Esophagus muscularis mucosa (tissue), 4 donors: ENCODE results near the gene MMP8. TPM values are rescaled to one million over a fixed set of nuclear protein-coding genes. Genes with fewer than 3 reads are reported as not detected.
"Not testable (repeated sequence)": the region's sequence is repeated elsewhere in the genome, so short reads cannot be mapped to it uniquely, and the experiment has no call there.

Source experiments
- DNase-seq: peaks from one replicate; pipeline ENCODE4 v3.0.0-alpha.2; 2017; ENCODE audit errors: extremely low spot score
- H3K27ac ChIP-seq, 4 donors: fragments of 200-600 bp; sonication (generic); replicated peaks in 1 of 4; 1 replicate in 3 of 4; 2 replicates in 1 of 4; pipeline ENCODE4 v1.5.1; 2016 to 2019; ENCODE audit warnings: mild to moderate bottlenecking in 1 of 4
- H3K27me3 ChIP-seq, 4 donors: fragments of 200-600 bp; sonication (generic); one replicate each; pipeline versions ENCODE4 v1.5.1 to v1.6.0; 2016 to 2019
- H3K36me3 ChIP-seq, 4 donors: fragments of 200-600 bp; sonication (generic); one replicate each; pipeline ENCODE4 v1.5.1; 2016 to 2019
- H3K4me1 ChIP-seq, 4 donors: fragments of 200-600 bp; sonication (generic); one replicate each; pipeline ENCODE4 v1.5.1; 2016 to 2019
- H3K4me3 ChIP-seq, 4 donors: fragments of 200-600 bp; sonication (generic); 1 replicate in 2 of 4; 2 replicates in 2 of 4; pipeline ENCODE4 v1.5.1; 2016 to 2019; ENCODE audit warnings: mild to moderate bottlenecking in 4 of 4, moderate library complexity in 1 of 4
- H3K9me3 ChIP-seq, 4 donors: fragments of 200-600 bp; sonication (generic); 1 replicate in 3 of 4; 2 replicates in 1 of 4; pipeline ENCODE4 v1.5.1; 2016 to 2019
- EP300 ChIP-seq: sonication (generic); formaldehyde crosslinking; IDR thresholded peaks from one replicate; pipeline ENCODE4 v1.6.1; 2017; ENCODE audit warnings: antibody characterized with exemption
- POLR2A ChIP-seq: fragments of 450-650 bp; IDR thresholded peaks from one replicate; pipeline ENCODE4 v1.6.1; 2017; ENCODE audit warnings: antibody characterized with exemption, moderate library complexity, mild to moderate bottlenecking, low read depth
- POLR2AphosphoS5 ChIP-seq, 2 donors: sonication (generic); formaldehyde crosslinking; IDR thresholded peaks; one replicate each; pipeline ENCODE4 v1.6.1; 2017; ENCODE audit warnings: antibody characterized with exemption in 2 of 2
- WGBS: methylation state at CpG from one replicate; pipeline ENCODE4 v1.1.5; 2018; 5-methylcytosine and 5-hydroxymethylcytosine counted together
- intact Hi-C: fragments of 100-400 bp; cut with DNase I; formaldehyde crosslinking; loops from one replicate; pipeline ENCODE4 v1.15.1; 2023
- total RNA-seq, 4 donors: library from RNA; depleted of rRNA; stranded (reverse); fragments of >200 nt; gene quantifications; one replicate each; pipeline versions ENCODE4 v1.1.0 to v1.2.1, GENCODE V29; 2016
- TF ChIP-seq, protein P1 (sequence below), 3 experiments: fragments of 200-600 bp in 2 of 3; fragments of 450-650 bp in 1 of 3; sonication (generic) in 2 of 3; IDR thresholded peaks; one replicate each; pipeline ENCODE4 v1.5.1; 2017 to 2019; ENCODE audit warnings: antibody characterized with exemption in 3 of 3, mild to moderate bottlenecking in 2 of 3, moderate library complexity in 1 of 3

MMP8 gene
- total RNA-seq, 4 donors from 2014 or later = 0.23 to 1.3 TPM; not detected in 2

- no peak overlapping the region for H3K4me3 ChIP-seq
- peaks cover 0 to 6% (median 0%) of the 10 kb centered on the region in 4 donors for H3K27me3 ChIP-seq
- intact Hi-C loops = no loop called here
- no peaks in the 10 kb centered on the region for H3K4me1 ChIP-seq
- H3K9me3 ChIP-seq = no peaks in the 10 kb centered on the region
- no peak for DNase-seq
- no peaks in the 10 kb centered on the region for H3K36me3 ChIP-seq
- no peak for TF ChIP-seq POLR2A
- TF ChIP-seq, protein P1, sequence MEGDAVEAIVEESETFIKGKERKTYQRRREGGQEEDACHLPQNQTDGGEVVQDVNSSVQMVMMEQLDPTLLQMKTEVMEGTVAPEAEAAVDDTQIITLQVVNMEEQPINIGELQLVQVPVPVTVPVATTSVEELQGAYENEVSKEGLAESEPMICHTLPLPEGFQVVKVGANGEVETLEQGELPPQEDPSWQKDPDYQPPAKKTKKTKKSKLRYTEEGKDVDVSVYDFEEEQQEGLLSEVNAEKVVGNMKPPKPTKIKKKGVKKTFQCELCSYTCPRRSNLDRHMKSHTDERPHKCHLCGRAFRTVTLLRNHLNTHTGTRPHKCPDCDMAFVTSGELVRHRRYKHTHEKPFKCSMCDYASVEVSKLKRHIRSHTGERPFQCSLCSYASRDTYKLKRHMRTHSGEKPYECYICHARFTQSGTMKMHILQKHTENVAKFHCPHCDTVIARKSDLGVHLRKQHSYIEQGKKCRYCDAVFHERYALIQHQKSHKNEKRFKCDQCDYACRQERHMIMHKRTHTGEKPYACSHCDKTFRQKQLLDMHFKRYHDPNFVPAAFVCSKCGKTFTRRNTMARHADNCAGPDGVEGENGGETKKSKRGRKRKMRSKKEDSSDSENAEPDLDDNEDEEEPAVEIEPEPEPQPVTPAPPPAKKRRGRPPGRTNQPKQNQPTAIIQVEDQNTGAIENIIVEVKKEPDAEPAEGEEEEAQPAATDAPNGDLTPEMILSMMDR (IDR thresholded peaks at IDR 0.05) = no peak
- TF ChIP-seq POLR2AphosphoS5 (IDR thresholded peaks at IDR 0.05) = no peak
- TF ChIP-seq EP300 = no peak
- H3K27ac ChIP-seq = no peak overlapping the region
- 89% methylated on average over 2 of the region's 2 CpGs for WGBS
These were observed 33.2 kb upstream of the MMP8 start for GRCh38 chr11:102757823-102758549.

DNA sequence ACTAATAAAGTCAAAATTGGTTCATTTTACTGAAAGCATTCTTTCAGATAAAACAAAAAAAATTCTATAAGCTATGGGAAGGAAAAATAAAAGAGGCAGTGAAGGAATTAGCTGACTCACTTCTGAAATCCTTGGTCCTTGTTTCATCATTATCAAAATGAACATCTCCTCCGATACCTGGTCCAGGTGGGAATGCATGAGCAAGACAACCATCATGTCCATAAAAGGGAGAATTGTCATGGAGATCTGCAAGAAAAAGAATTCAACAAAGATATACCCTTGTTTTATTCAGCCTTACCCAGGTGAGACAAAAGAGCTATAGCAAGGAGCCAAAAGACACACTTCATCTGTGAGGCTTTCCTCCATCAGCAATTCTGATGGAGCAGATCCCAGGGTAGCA, 28.5 kb upstream of the MMP8 start:
- no peaks in the 10 kb centered on the region for H3K4me1 ChIP-seq
- WGBS = 96% methylated on average over 1 of the region's 1 CpG
- no peak overlapping the region for H3K4me3 ChIP-seq
- TF ChIP-seq, protein P1 (IDR thresholded peaks at IDR 0.05) = no peak
- TF ChIP-seq EP300 (no peak), POLR2A (no peak), POLR2AphosphoS5 (IDR thresholded peaks at IDR 0.05) (no peak)
- H3K27ac ChIP-seq = no peak overlapping the region
- H3K9me3 ChIP-seq = no peaks in the 10 kb centered on the region
- DNase-seq = no peak
- peaks cover 0 to 6% (median 0%) of the 10 kb centered on the region in 4 donors for H3K27me3 ChIP-seq
- H3K36me3 ChIP-seq = no peaks in the 10 kb centered on the region
- intact Hi-C loops = no loop called here

DNA sequence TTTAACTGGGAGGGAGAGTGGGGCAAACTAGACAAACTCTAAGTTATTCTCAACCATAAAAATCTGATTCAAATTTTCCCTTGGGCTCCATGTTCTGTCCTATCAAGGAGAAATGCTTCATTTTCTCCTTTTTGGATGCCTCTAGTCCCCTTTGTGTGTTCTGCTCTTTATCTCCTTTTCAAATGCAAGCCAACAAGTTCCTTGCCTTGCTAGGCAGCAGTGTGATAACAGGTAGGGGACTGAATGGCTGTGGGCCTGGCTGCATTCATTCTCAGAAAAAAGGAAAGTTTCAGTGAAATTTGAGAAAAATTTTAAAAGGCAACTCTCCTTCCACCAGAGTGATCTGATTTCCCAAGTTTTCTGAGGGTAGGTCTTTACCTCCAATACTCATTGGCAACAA, 26.9 kb upstream of the MMP8 start:
- no peaks in the 10 kb centered on the region for H3K4me1 ChIP-seq
- DNase-seq = no peak
- H3K9me3 ChIP-seq = no peaks in the 10 kb centered on the region
- H3K27me3 ChIP-seq = no peaks in the 10 kb centered on the region
- H3K27ac ChIP-seq = no peak overlapping the region
- intact Hi-C loops = no loop called here
- H3K36me3 ChIP-seq = no peaks in the 10 kb centered on the region
- H3K4me3 ChIP-seq = no peak overlapping the region
- TF ChIP-seq POLR2A (no peak), POLR2AphosphoS5 (IDR thresholded peaks at IDR 0.05) (no peak), EP300 (no peak)
- TF ChIP-seq, protein P1 (IDR thresholded peaks at IDR 0.05) = no peak

GRCh38 chr11:102749101-102749722, 24.5 kb upstream of the MMP8 start:
- intact Hi-C loops = no loop called here
- TF ChIP-seq POLR2AphosphoS5 (IDR thresholded peaks at IDR 0.05) = no peak

DNA sequence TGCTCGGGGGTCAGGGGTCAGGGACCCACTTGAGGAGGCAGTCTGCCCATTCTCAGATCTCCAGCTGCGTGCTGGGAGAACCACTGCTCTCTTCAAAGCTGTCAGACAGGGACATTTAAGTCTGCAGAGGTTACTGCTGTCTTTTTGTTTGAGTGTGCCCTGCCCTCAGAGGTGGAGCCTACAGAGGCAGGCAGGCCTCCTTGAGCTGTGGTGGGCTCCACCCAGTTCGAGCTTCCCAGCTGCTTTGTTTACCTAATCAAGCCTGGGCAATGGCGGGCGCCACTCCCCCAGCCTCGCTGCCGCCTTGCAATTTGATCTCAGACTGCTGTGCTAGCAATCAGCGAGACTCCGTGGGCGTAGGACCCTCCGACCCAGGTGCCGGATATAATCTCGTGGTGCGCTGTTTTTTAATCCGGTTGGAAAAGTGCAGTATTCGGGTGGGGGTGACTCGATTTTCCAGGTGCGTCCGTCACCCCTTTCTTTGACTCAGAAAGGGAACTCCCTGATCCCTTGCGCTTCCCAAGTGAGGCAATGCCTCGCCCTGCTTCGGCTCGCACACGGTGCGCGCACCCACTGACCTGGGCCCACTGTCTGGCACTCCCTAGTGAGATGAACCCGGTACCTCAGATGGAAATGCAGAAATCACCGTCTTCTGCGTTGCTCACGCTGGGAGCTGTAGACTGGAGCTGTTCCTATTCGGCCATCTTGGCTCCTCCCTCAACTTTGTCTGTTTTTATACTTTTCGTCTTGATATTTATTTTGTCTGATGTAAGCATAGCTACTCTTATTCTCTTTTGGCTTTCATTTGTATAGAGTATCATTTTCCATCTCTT, 22.2 kb upstream of the MMP8 start:
- H3K36me3 ChIP-seq, H3K27me3 ChIP-seq, H3K4me3 ChIP-seq, H3K9me3 ChIP-seq, H3K27ac ChIP-seq, intact Hi-C loops, H3K4me1 ChIP-seq, DNase-seq: not testable (repeated sequence)
- WGBS = 93% methylated on average over 27 of the region's 32 CpGs

More at GRCh38 chr11:102749101-102749722, 24.5 kb upstream of the MMP8 start:
- Histone ChIP-seq H3K4me1 (no peaks in the 10 kb centered on the region), H3K27ac (no peak overlapping the region), H3K4me3 (no peak overlapping the region), H3K27me3 (no peaks in the 10 kb centered on the region), H3K9me3 (no peaks in the 10 kb centered on the region), H3K36me3 (no peaks in the 10 kb centered on the region)
- DNase-seq = no peak
